Osteocyte (in vitro differentiated cells): Measurements from ENCODE around the gene TMOD4. TPM values are rescaled to one million over a fixed set of nuclear protein-coding genes. Genes with fewer than 3 reads are reported as not detected.

Experiments used
- DNase-seq: peaks from one replicate; pipeline ENCODE4 v3.0.0; 2021; ENCODE audit warnings: mixed read lengths; ENCODE audit not compliant: unreplicated experiment; ENCODE audit errors: extremely low spot score
- H3K27ac Mint-ChIP-seq: one replicate; pipeline ENCODE4 v1.8.0; 2021; ENCODE audit warnings: mild to moderate bottlenecking, mixed read lengths; ENCODE audit not compliant: unreplicated experiment
- H3K27me3 Mint-ChIP-seq: one replicate; pipeline ENCODE4 v1.8.0; 2021; ENCODE audit warnings: mixed read lengths; ENCODE audit not compliant: unreplicated experiment
- H3K36me3 Mint-ChIP-seq: one replicate; pipeline ENCODE4 v1.8.0; 2021; ENCODE audit warnings: mixed read lengths; ENCODE audit not compliant: unreplicated experiment
- H3K4me1 Mint-ChIP-seq: one replicate; pipeline ENCODE4 v1.8.0; 2021; ENCODE audit warnings: mixed read lengths; ENCODE audit not compliant: unreplicated experiment
- H3K4me3 Mint-ChIP-seq: one replicate; pipeline ENCODE4 v1.8.0; 2021; ENCODE audit warnings: mild to moderate bottlenecking, moderate library complexity, mixed read lengths; ENCODE audit not compliant: unreplicated experiment
- H3K9me3 Mint-ChIP-seq: one replicate; pipeline ENCODE4 v1.8.0; 2021; ENCODE audit warnings: mixed read lengths; ENCODE audit not compliant: unreplicated experiment
- CTCF ChIP-seq: fragments of 200-600 bp; sonication (generic); IDR thresholded peaks from 2 replicates; pipeline ENCODE4 v1.5.0; 2021; ENCODE audit warnings: antibody characterized with exemption, mild to moderate bottlenecking, moderate library complexity
- total RNA-seq: library from RNA; stranded (reverse); gene quantifications from 2 replicates; pipeline ENCODE4 v1.2.1, GENCODE V29; 2021

TMOD4 gene
- total RNA-seq, 1 donor from 2014 or later: not detected

- TF ChIP-seq CTCF: no peak
Measured at GRCh38 chr1:151165281-151165737, 10.5 kb downstream of the TMOD4 start.

GRCh38 chr1:151164732-151165280 is 11.0 kb downstream of the TMOD4 start:
- Mint-ChIP-seq H3K27me3 (no peaks in the 10 kb centered on the region), H3K9me3 (no peaks in the 10 kb centered on the region), H3K27ac (peak overlapping the region; percentile 97), H3K4me1 (peaks cover 31% of the 10 kb centered on the region), H3K4me3 (peak overlapping the region; percentile 98), H3K36me3 (peaks cover 21% of the 10 kb centered on the region)
- no peak for TF ChIP-seq CTCF
- no peak for DNase-seq

More at GRCh38 chr1:151165281-151165737, 10.5 kb downstream of the TMOD4 start:
- Mint-ChIP-seq H3K27ac (peak overlapping the region; percentile 97), H3K4me3 (peak overlapping the region; percentile 98), H3K4me1 (peaks cover 31% of the 10 kb centered on the region), H3K27me3 (no peaks in the 10 kb centered on the region), H3K9me3 (no peaks in the 10 kb centered on the region), H3K36me3 (peaks cover 20% of the 10 kb centered on the region)
- no peak for DNase-seq

- Mint-ChIP-seq H3K9me3 (no peaks in the 10 kb centered on the region), H3K27me3 (no peaks in the 10 kb centered on the region), H3K36me3 (peaks cover 22% of the 10 kb centered on the region), H3K4me1 (peaks cover 7% of the 10 kb centered on the region), H3K4me3 (no peak overlapping the region), H3K27ac (no peak overlapping the region)
- no peak for DNase-seq
- TF ChIP-seq CTCF: no peak
Measured at GRCh38 chr1:151159373-151159772, 16.4 kb downstream of the TMOD4 start.

- TF ChIP-seq CTCF: no peak
- H3K27ac Mint-ChIP-seq: no peak overlapping the region
- H3K4me3 Mint-ChIP-seq: no peak overlapping the region
Measured at GRCh38 chr1:151158751-151159251, 17.0 kb downstream of the TMOD4 start.

GRCh38 chr1:151158326-151158725 is 17.5 kb downstream of the TMOD4 start:
- TF ChIP-seq CTCF: no peak
- no peak overlapping the region for H3K27ac Mint-ChIP-seq
- peaks cover 22% of the 10 kb centered on the region for H3K36me3 Mint-ChIP-seq
- DNase-seq: no peak
- no peak overlapping the region for H3K4me3 Mint-ChIP-seq
- H3K4me1 Mint-ChIP-seq: peaks cover 2% of the 10 kb centered on the region
- no peaks in the 10 kb centered on the region for H3K9me3 Mint-ChIP-seq
- no peaks in the 10 kb centered on the region for H3K27me3 Mint-ChIP-seq

More at GRCh38 chr1:151158751-151159251, 17.0 kb downstream of the TMOD4 start:
- no peak for DNase-seq
- Mint-ChIP-seq H3K27me3 (no peaks in the 10 kb centered on the region), H3K9me3 (no peaks in the 10 kb centered on the region), H3K4me1 (peaks cover 2% of the 10 kb centered on the region), H3K36me3 (peaks cover 22% of the 10 kb centered on the region)
